HG02885 (cell line): ENCODE measurements around the gene UGT3A1.
"Not testable (repeated sequence)": the region's sequence is repeated elsewhere in the genome, so short reads cannot be mapped to it uniquely, and the experiment has no call there.

ENCODE experiments used
- ATAC-seq: cut with Tn5 transposase; IDR thresholded peaks from one replicate; pipeline ENCODE4 v1.9.1; 2021; ENCODE audit warnings: mild to moderate bottlenecking; ENCODE audit not compliant: unreplicated experiment, poor library complexity

UGT3A1 gene

DNA sequence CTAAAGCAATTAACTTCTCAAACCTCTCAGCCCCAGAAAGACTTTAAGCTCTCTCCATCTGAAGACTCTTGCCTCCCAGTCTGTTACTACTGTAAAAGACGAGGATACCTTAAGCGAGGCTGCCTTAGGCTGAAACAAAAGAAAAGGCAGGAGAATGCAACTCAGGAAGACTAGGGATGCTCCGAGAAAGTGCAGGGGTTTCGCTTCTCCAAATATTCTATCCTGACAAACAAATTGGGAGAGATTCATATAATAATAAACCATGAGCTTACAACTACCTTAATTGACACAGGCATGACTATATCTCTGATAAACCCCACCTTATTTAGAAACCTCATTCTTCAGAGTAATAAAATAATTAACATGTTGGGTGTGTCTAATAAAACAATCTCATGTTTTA is 4.9 kb upstream of the UGT3A1 start:
- no peak for ATAC-seq

- no peak for ATAC-seq
These were observed 670 bp downstream of the UGT3A1 start for GRCh38 chr5:35990520-35990919.

DNA sequence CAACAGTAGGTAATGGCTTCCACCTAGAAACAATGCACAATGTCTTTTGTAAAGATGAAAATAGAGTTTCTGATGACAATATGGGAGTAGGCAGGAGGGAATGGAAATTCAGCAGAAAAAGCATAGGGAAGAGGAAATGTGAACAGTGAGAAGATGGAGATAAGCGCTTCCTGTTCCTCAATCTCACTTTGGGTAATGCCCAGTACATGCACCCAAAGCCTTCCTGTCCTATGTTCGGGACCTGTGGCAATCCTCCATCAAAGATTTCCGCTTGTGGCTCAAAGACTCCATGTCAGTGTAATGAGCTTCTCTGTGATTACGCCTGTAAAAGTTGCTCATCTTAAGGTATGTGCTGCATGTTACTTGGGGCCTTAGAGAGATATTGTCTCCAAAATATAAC is 2.7 kb downstream of the UGT3A1 start:
- no peak for ATAC-seq

DNA sequence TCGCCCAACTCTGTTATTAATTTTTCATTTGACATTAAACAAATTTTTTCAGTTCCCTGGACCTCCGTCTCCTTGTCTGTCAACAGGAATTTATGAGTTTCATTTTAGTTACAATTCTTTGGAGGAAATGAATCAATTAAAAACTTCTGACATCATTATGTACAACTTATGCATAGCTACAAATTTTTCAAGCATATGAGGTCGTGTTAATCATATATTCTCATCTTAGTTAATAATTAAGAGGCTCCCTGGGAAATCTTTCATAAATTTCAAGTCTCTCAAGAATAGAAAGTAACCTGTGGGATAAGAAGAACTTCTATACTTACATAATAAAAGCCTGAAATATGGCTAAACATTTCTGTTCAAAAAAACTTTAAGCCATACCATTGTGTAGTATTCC is 3.4 kb downstream of the UGT3A1 start:
- no peak for ATAC-seq

- ATAC-seq: no peak
These were observed 11.5 kb downstream of the UGT3A1 start for GRCh38 chr5:35979715-35980114.

DNA sequence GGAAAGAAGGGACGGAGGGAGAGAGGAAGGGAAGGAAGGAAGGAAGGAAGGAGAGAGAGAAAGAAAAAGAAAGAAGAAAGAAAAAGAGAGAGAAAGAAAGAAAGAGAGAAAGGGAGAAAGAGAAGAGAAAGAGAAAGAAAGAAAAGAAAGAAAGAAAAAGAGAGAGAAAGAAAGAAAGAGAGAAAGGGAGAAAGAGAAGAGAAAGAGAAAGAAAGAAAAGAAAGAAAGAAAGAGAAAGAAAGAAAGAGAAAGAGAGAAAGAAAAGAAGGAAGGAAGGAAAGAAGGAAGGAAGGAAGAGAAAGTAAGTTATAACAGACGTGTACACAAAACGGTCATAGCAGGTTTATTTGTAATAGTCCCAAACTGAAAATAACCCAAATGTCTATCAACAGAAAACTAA is 14.3 kb downstream of the UGT3A1 start:
- ATAC-seq: not testable (repeated sequence)

- ATAC-seq: no peak
These were observed 16.6 kb downstream of the UGT3A1 start for GRCh38 chr5:35974570-35974969.

DNA sequence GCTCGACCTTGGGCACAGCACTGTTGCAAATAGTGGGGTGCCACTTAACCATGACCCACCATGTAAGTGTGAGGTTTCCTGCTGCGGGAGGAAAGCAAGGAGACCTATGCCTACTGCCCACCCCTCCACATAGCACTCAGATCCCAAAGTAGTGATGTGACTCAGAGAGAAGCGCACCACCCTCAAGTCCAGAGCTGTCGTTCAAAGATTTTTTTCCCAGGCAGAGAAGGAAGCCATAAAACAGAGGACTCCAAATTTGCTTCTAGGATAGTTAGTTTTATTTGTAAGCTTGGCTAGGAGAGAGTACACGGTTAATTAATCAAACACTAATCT is 19.3 kb downstream of the UGT3A1 start:
- no peak for ATAC-seq

GRCh38 chr5:35971186-35971877 is 19.9 kb downstream of the UGT3A1 start:
- no peak for ATAC-seq

- no peak for ATAC-seq
These were observed 27.8 kb downstream of the UGT3A1 start for GRCh38 chr5:35963381-35963843.

DNA sequence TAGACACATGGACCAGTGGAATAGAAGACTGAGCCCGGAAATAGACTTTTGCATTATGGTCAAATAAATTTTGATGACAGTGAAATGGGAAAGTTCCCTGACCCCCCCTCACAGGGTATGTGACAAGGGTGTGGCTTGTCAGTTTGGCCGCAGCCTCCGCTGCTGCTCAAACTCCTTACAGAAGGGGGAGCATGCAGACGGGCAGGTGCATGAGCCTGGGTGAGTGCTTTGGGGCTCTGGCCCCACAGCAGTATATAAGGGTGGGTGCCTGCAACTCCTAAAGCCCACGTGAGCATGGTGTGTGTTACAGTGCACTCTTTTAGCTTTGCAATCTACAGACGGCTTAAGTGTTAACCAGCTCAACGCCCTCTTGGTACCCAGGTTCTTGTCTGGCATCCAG is 30.9 kb downstream of the UGT3A1 start:
- ATAC-seq: no peak

GRCh38 chr5:35956429-35956828 is 34.8 kb downstream of the UGT3A1 start:
- no peak for ATAC-seq

DNA sequence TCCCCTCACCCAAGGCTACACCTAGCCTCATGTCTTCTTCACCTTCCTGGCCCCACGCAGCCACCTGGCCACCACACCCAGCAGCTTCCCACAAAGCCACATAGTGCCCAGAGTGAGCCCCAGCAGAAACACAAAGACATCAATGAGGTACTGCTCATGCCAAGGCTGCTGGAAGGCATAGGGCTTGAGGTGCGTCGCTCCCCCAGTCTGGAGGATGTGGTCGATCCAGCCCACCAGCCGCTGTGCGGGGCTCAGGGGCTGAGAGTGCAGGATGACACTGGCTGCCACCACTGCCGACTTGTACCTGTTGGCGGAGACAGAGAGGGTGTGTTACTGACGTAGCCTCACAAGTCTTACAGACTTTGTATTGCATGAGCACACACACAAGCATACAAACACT is 37.0 kb downstream of the UGT3A1 start:
- ATAC-seq: no peak

- ATAC-seq: no peak
These were observed 44.1 kb downstream of the UGT3A1 start for GRCh38 chr5:35947085-35947484.

DNA sequence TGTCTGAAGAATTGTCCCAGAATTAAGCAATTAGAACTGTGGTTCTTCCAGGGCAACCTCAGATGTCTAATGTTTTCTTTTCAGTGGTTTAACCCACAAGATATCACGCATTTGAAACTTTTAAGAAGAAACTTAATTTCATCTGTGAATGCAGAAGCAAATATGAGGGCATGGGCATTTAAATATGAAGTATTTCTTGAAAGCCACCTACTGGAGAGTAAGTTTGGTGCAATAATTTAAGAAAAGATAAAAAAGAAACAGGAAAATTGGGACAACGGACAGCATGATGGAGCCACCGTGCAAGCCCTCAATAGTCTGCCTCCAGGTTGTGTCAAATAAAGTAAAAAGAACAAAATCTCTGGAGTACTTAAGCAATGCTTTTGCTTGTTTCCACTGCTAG is 51.6 kb downstream of the UGT3A1 start:
- ATAC-seq: no peak

- no peak for ATAC-seq
These were observed 52.5 kb downstream of the UGT3A1 start, which contains the start of gene CAPSL for GRCh38 chr5:35938568-35939227. Gene CAPSL (minus strand): TSS chr5:35938622. CDS start chr5:35921120, 17,502 bp downstream.

DNA sequence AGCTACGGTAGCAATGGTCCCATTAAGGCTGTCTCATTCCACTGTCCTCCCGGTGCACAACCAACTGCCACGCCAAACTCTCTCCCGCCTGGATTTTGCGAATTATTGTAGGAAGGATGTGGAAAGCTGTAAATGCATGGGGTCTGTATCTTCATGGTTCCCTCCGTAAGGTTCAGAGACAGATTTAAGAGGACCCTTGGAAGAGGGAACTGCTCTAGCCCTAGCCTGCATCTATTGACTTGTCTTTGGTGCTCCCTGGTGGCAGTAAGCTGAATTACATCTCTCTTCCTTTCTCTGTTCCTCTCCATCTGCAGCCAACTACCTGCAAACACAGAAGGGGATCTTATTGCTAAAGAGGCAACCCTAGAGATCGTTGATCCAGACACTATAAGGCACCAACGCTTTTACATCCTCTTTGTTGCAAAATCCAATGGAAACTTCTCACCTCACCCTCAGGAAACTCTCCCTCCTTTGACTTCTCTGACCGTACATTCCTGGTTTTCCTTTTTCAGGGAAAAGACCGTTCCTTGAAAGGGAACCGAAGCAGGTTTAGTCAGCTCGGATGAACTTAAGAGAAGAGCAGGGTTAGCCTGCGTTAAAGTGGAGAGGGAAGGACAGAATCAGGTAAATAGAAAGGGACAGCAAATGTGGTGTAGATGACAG is 64.7 kb downstream of the UGT3A1 start:
- peak; percentile 61 for ATAC-seq

- peak; percentile 93 for ATAC-seq
These were observed 66.1 kb downstream of the UGT3A1 start for GRCh38 chr5:35924950-35925722.

DNA sequence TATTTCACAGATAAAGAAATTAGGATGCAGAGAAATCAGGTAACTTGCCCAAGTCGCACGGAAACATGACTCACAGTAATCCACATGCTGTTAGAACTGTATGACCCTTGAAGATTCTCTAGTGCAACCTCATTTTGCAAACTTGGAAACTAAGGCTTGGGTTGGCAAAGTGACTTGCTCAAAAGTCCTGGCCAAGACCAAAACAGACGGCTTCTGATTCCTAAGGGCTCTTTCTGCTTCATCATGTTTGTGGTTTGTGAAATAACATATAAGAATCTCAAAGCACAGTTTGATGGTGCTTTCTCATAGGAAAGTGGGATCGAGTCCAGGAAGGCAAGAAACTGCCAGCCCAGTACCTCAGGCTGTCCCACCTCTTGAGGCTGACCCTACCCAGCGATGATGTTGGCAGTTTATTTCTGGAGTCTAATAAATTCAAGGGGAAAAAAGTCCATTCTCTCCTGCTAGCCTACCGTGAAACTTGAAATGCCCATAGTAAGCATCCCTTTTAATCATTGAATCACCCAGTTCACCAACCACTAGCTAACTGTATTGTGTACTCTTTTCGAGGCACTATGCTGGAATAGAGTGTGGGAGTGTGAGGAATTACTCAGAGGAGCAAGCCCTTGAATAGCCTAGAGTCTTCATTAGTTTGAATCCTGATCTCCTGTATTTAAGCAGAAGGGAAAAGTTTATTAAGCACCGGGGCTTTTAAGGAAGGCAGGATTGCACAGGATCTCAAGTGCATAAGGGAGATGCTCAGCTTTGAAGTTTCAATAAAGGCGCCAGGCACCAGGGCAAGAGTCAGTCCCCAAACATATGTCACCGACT is 66.9 kb downstream of the UGT3A1 start:
- no peak for ATAC-seq

DNA sequence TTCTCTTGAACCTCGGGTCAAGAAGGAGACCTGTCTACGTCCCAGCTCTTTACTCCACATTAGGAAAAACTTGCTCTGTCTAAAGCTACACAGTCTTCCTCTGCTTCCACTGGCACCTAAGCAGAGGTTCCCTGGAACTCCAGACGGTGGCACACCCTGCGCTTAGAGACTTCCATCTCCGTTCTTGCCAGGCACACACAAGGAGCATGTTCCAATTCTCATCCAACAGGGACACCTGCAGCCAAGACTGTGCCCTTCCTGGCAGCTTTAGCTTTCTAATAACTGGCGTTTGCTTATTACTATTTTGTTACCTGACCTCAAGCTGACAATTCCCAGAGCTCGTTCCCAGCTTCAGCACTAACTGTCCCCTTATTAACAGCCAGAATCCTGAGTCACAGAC is 68.7 kb downstream of the UGT3A1 start:
- ATAC-seq: no peak
